HG03457 (cell line): ENCODE measurements around the gene GLB1L3.
A peak's percentile ranks its signal among the peaks of the same experiment; 100 is the strongest.
"Not testable (repeated sequence)": the region's sequence is repeated elsewhere in the genome, so short reads cannot be mapped to it uniquely, and the experiment has no call there.

Source experiments
- ATAC-seq: cut with Tn5 transposase; IDR thresholded peaks from one replicate; pipeline ENCODE4 v1.9.1; 2021; ENCODE audit warnings: moderate number of reproducible peaks; ENCODE audit not compliant: unreplicated experiment

Gene GLB1L3

GRCh38 chr11:134294664-134295063 is 18.5 kb downstream of the GLB1L3 start:
- ATAC-seq: no peak

GRCh38 chr11:134312223-134312622 is 36.0 kb downstream of the GLB1L3 start:
- no peak for ATAC-seq

GRCh38 chr11:134312807-134313206 is 36.6 kb downstream of the GLB1L3 start:
- no peak for ATAC-seq

- no peak for ATAC-seq
Observed at GRCh38 chr11:134313379-134313778, 37.2 kb downstream of the GLB1L3 start.

GRCh38 chr11:134313821-134314607 is 37.8 kb downstream of the GLB1L3 start:
- no peak for ATAC-seq

GRCh38 chr11:134317103-134317502 is 40.9 kb downstream of the GLB1L3 start:
- no peak for ATAC-seq

- ATAC-seq: not testable (repeated sequence)
Observed at GRCh38 chr11:134321373-134321772, 45.2 kb downstream of the GLB1L3 start.

GRCh38 chr11:134322553-134322952 is 46.4 kb downstream of the GLB1L3 start:
- ATAC-seq: no peak

- no peak for ATAC-seq
Observed at GRCh38 chr11:134328433-134328832, 52.3 kb downstream of the GLB1L3 start.

- no peak for ATAC-seq
Observed at GRCh38 chr11:134330611-134331353, 54.6 kb downstream of the GLB1L3 start.

GRCh38 chr11:134331354-134332188 is 55.4 kb downstream of the GLB1L3 start, which contains the start of gene GLB1L2:
GLB1L2 (plus strand) TSS chr11:134331988; CDS start chr11:134332062, 74 bp downstream.
- ATAC-seq: peak; percentile 60

GRCh38 chr11:134332189-134332631 is 56.0 kb downstream of the GLB1L3 start:
- ATAC-seq: no peak

GRCh38 chr11:134332782-134333181 is 56.6 kb downstream of the GLB1L3 start:
- no peak for ATAC-seq

- ATAC-seq: no peak
Observed at GRCh38 chr11:134333312-134333711, 57.1 kb downstream of the GLB1L3 start.

- no peak for ATAC-seq
Observed at GRCh38 chr11:134333946-134334345, 57.8 kb downstream of the GLB1L3 start.

GRCh38 chr11:134334796-134335571 is 58.8 kb downstream of the GLB1L3 start:
- ATAC-seq: no peak

- ATAC-seq: no peak
Observed at GRCh38 chr11:134337051-134337450, 60.9 kb downstream of the GLB1L3 start.

GRCh38 chr11:134338068-134338467 is 61.9 kb downstream of the GLB1L3 start:
- ATAC-seq: no peak

- ATAC-seq: no peak
Observed at GRCh38 chr11:134338654-134339053, 62.5 kb downstream of the GLB1L3 start.

GRCh38 chr11:134339756-134340155 is 63.6 kb downstream of the GLB1L3 start:
- ATAC-seq: no peak
